ENCODE data around the gene IFNLR1.

GRCh38 chr1:24118410-24119242, 68.5 kb downstream of the IFNLR1 start:
- no peak for TF ChIP-seq CTCF (IDR thresholded peaks at IDR 0.05)
- no peak for TF ChIP-seq POLR2A (IDR thresholded peaks at IDR 0.05)

All from esophagus squamous epithelium (tissue), 4 donors.